NCI-H2171 (cell line): ENCODE measurements around the gene PIK3R5.
"Not testable (repeated sequence)": the region's sequence is repeated elsewhere in the genome, so short reads cannot be mapped to it uniquely, and the experiment has no call there.

Source experiments
- DNase-seq: peaks from one replicate; lab custom pipeline; 2025; lab: John Stamatoyannopoulos, UW

PIK3R5 gene

GRCh38 chr17:8986295-8986694 lies 20.8 kb upstream of the PIK3R5 start:
- DNase-seq = no peak

DNA sequence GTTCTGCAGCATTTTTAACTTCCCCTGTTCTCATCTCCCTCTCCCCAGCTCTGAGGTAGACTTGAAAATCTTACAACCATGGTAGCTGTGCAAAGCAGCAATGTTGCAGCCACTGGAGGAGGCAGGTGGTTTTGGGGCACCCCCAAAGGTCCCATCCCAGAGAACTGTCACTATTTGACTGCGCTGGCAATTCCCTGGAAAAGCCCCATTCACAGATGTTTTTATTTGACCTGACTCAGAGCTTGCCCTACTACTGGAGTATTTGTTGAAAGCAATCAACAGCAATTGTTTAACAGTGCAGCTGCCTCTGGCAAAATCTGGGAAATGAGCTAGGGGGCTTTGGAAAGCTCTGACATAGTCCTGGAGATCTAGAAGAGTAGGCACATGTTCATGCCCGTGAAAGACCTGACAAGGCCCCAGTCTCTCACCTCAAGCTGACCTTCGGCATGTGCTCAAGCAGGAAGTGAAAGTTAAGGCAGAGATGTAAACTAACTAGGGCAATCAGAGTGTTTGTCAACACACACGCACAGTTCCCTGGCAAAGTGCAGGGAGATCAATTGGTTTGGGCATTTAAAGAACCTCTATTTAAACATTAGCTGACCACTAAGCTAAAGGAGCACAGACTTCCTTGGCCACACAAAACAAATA lies 19.7 kb upstream of the PIK3R5 start:
- DNase-seq = no peak

GRCh38 chr17:8984225-8984624 lies 18.7 kb upstream of the PIK3R5 start:
- not testable (repeated sequence) for DNase-seq

DNA sequence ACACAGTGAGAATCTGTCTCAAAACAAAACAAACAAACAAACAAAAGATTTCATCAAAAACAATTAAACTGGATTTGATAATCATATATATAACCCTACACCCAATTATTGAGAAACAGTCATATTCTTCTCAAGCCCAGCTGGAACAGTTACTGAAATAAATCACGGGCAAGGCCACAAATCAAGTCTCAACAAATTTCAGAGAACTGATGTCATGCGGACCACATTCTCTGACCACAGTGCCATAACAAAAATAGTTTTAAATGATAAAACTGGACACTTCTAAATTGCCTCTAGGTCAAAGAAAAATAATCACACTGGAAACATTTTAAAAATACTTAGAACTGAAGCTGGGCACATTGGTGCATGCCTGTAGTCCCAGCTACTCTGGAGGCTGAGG lies 15.9 kb upstream of the PIK3R5 start:
- no peak for DNase-seq

GRCh38 chr17:8979715-8980114 lies 14.2 kb upstream of the PIK3R5 start:
- no peak for DNase-seq

GRCh38 chr17:8976638-8977037 lies 11.1 kb upstream of the PIK3R5 start:
- no peak for DNase-seq

- DNase-seq = no peak
These were observed 9.7 kb upstream of the PIK3R5 start for GRCh38 chr17:8975091-8975725.

DNA sequence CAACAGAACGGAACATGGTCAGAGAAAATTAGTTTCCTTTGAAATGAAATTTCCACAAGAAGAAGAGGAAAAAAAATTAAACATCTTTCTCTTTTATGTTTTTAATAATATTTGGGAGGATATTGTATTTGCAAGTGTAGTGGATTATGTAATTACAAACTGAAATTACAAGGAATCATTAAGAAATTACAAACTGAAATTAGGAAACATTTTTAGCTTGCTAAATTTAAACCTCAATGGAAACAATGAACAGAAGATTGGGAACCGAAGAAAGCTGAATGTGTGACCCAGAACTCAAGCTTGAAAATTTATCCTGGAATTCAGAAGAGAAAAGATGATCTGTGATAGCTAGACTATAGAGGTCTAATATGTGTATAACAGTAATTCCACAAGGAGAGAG lies 4.4 kb upstream of the PIK3R5 start:
- no peak for DNase-seq

GRCh38 chr17:8968503-8968902 lies 3.0 kb upstream of the PIK3R5 start:
- DNase-seq = no peak

GRCh38 chr17:8967861-8968260 lies 2.4 kb upstream of the PIK3R5 start:
- no peak for DNase-seq

GRCh38 chr17:8966926-8967325 lies 1.4 kb upstream of the PIK3R5 start:
- no peak for DNase-seq

- DNase-seq = no peak
These were observed 610 bp downstream of the PIK3R5 start for GRCh38 chr17:8964801-8965393.

GRCh38 chr17:8963647-8964258 lies 1.8 kb downstream of the PIK3R5 start:
- DNase-seq = no peak

DNA sequence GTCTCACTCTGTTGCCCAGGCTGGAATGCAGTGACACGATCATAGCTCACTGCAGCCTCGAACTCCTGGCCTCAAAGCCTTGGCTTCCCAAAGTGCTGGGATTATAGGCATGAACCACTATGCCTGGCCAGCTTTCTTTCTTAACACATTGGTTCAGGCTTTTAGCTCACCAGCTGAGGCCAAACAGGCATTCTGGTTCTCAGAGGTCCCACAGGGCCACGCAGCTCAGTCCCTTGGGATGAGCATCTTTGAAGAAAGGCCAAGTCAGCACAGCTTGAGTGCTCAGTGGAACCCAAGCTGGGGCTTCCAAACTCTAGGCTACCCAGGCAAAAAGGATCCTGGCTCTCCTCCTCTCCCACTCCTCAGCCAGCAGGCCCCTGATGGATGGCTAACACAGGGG lies 2.5 kb downstream of the PIK3R5 start:
- no peak for DNase-seq

- DNase-seq = no peak
These were observed 3.7 kb downstream of the PIK3R5 start for GRCh38 chr17:8961829-8962228.

- DNase-seq = no peak
These were observed 5.0 kb downstream of the PIK3R5 start for GRCh38 chr17:8960325-8961140.

- no peak for DNase-seq
These were observed 6.1 kb downstream of the PIK3R5 start for GRCh38 chr17:8959312-8959918.

GRCh38 chr17:8957721-8958120 lies 7.8 kb downstream of the PIK3R5 start:
- DNase-seq = no peak

DNA sequence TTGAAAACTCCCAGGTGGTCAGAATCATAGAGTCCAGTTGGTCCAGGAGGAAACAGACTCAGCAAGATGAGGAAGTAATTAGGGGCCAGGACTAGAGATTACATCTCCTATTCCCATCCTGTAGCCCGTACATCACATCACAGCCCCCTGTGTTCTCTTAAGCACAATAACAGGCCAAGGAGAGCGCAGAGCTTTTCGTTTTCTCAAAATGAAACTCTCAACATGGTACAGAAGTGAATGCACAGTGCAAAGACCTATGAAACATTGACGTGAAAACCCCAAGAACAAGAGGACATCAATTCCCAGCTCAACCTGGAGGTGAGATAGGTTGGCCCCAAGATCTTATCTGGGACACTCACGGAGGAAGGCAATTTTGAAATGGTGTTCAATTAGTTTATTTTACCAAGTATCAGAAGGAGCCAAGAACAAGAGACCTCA lies 9.0 kb downstream of the PIK3R5 start:
- no peak for DNase-seq

- no peak for DNase-seq
These were observed 10.2 kb downstream of the PIK3R5 start for GRCh38 chr17:8955021-8955959.

- no peak for DNase-seq
These were observed 11.2 kb downstream of the PIK3R5 start for GRCh38 chr17:8954339-8954738.
